T-cell (primary cell): ENCODE results near the gene MSRB2. TPM values are rescaled to one million over a fixed set of nuclear protein-coding genes. Genes with fewer than 3 reads are reported as not detected.
"Not testable (repeated sequence)": the region's sequence is repeated elsewhere in the genome, so short reads cannot be mapped to it uniquely, and the experiment has no call there.

Experiments
- ATAC-seq, 4 experiments: fragments of 200-7000 bp in 3 of 4; fragments of 150-1000 bp in 1 of 4; cut with Tn5 transposase; replicated peaks in 1 of 4; 1 replicate in 3 of 4; 2 replicates in 1 of 4; pipeline ENCODE4 v1.10.0; 2021; ENCODE audit warnings: moderate library complexity in 3 of 4, mild to moderate bottlenecking in 2 of 4, moderate number of reproducible peaks in 1 of 4
- CTCF ChIA-PET, 2 donors: fragments of 300-600 bp; sonication (Branson Sonifier 250); formaldehyde crosslinking; loops; one replicate each; lab custom pipeline; 2022; ENCODE audit warnings: antibody characterized with exemption in 2 of 2; lab: Charles Lee
- POLR2A ChIA-PET, 2 donors: fragments of 300-600 bp; sonication (Branson Sonifier 250); formaldehyde crosslinking; loops; one replicate each; lab custom pipeline; 2022; ENCODE audit warnings: antibody characterized with exemption in 2 of 2; lab: Charles Lee
- DNase-seq, 35 experiments: peaks; one replicate each; pipeline versions ENCODE4 v3.0.0 to v3.0.0-alpha.2; 2013 to 2023
- H3K27ac ChIP-seq: one replicate; pipeline ENCODE4 v1.5.1; 2013; ENCODE audit warnings: low read length
- H3K27me3 ChIP-seq, 2 experiments: replicated peaks in 1 of 2; 1 replicate in 1 of 2; 2 replicates in 1 of 2; pipeline versions ENCODE4 v1.6.1 to v1.7.0; 2013; ENCODE audit warnings: low read length in 1 of 2, mixed read lengths in 1 of 2; ENCODE audit not compliant: control insufficient read depth in 2 of 2, insufficient read depth in 2 of 2; ENCODE audit errors: extremely low read depth in 1 of 2
- H3K36me3 ChIP-seq, 2 donors: 1 replicate in 1 of 2; 2 replicates in 1 of 2; pipeline versions ENCODE4 v1.6.1 to v1.7.0; 2013; ENCODE audit warnings: low read length in 1 of 2; ENCODE audit not compliant: control insufficient read depth in 2 of 2, insufficient read depth in 1 of 2; ENCODE audit errors: extremely low read depth in 1 of 2
- H3K4me1 ChIP-seq, 2 experiments: 1 replicate in 1 of 2; 2 replicates in 1 of 2; pipeline versions ENCODE4 v1.6.1 to v1.7.0; 2013; ENCODE audit warnings: low read length in 2 of 2, mixed read lengths in 1 of 2; ENCODE audit not compliant: insufficient read depth in 2 of 2, control insufficient read depth in 1 of 2; ENCODE audit errors: extremely low read depth in 1 of 2
- H3K4me3 ChIP-seq, 2 donors: 1 replicate in 1 of 2; 2 replicates in 1 of 2; pipeline versions ENCODE4 v1.5.1 to v1.7.0; 2013; ENCODE audit warnings: mild to moderate bottlenecking in 2 of 2, low read length in 1 of 2, moderate library complexity in 1 of 2; ENCODE audit not compliant: control insufficient read depth in 1 of 2; ENCODE audit errors: extremely low read depth in 1 of 2
- H3K9me3 ChIP-seq: 2 replicates; pipeline ENCODE4 v1.7.0; 2013
- H3K27ac Mint-ChIP-seq, 2 donors: one replicate each; pipeline ENCODE4 v1.8.0; 2020 to 2021; ENCODE audit warnings: mild to moderate bottlenecking in 2 of 2, mixed read lengths in 2 of 2
- H3K27me3 Mint-ChIP-seq, 2 donors: one replicate each; pipeline ENCODE4 v1.8.0; 2021 to 2022; ENCODE audit warnings: mixed read lengths in 2 of 2
- H3K36me3 Mint-ChIP-seq: one replicate; pipeline ENCODE4 v1.8.0; 2021; ENCODE audit warnings: mixed read lengths
- H3K4me1 Mint-ChIP-seq, 3 donors: one replicate each; pipeline ENCODE4 v1.8.0; 2020 to 2022; ENCODE audit warnings: mixed read lengths in 3 of 3, mild to moderate bottlenecking in 1 of 3
- H3K4me3 Mint-ChIP-seq, 3 donors: one replicate each; pipeline ENCODE4 v1.8.0; 2020 to 2022; ENCODE audit warnings: mild to moderate bottlenecking in 3 of 3, mixed read lengths in 3 of 3, moderate library complexity in 3 of 3
- H3K9me3 Mint-ChIP-seq, 3 donors: one replicate each; pipeline ENCODE4 v1.8.0; 2020 to 2022; ENCODE audit warnings: mixed read lengths in 3 of 3
- WGBS: methylation state at CpG from one replicate; pipeline ENCODE4 v1.1.5; 2013; ENCODE audit warnings: missing lambda C conversion rate; ENCODE audit not compliant: insufficient coverage; 5-methylcytosine and 5-hydroxymethylcytosine counted together
- total RNA-seq, 35 experiments: library from RNA in 6 of 35; stranded (reverse) in 6 of 35; fragments of 120-200 nt in 1 of 35; gene quantifications; one replicate each; pipeline versions ENCODE4 v1.2.1 to v1.2.4 and lab custom pipeline; 2013 to 2026

Gene MSRB2
- total RNA-seq, 5 donors from 2014 or later (not counting 1 experiment from before 2014, with no cell fraction given): 3.3 to 4.6 (median 3.7) TPM

DNA sequence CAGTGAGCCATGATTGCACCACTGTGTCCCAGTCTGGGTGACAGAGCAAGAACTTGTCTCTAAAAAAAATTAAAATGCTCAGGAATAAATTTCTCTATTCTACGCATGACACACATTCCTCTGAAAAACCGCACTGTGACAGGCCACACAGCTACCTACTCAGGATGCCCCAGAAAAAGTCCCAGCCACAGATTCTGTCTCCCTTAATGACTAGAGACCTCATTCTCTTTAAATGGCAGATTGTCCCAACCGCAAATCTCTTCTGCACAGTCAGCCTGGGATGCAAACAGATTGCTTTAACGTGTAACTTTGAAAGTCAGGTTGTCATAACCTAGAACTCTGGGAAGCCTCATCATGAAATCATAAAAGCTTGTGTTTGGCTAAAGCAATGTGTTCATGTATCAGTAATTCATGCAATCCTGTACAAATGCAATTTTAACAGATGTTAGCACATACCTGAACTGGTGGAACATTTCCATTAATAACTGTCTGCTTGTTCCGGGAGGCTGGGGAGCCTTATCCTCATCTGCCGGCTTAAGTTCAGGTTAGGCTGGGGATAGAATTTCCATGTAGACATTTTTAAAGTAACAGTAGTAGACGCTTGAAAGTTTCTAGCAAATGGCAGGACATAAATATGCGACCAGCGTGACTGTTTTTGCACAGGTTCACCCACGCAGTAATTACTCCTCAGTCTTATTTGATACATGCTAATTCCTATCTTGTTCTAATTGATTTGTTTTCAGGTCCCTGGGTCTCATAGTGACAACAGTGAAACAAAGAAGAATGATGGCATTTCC is 26.2 kb upstream of the MSRB2 start:
- CTCF ChIA-PET: interaction anchor here in 1 of 2 donors (1.2 kb wide), 1 partner anchor 1076 kb away, joined by 4 read pairs; no protein-coding TSS in a partner anchor
- 65% methylated on average over 2 of the region's 10 CpGs for WGBS
- H3K4me3 ChIP-seq: no peak overlapping the region
- H3K9me3 ChIP-seq: no peaks in the 10 kb centered on the region
- ATAC-seq: no peak
- H3K9me3 Mint-ChIP-seq: no peaks in the 10 kb centered on the region
- H3K27ac Mint-ChIP-seq: no peak overlapping the region
- no peak for DNase-seq
- peaks cover 0 to 22% of the 10 kb centered on the region in 2 experiments for H3K27me3 ChIP-seq
- POLR2A ChIA-PET: no interaction called here
- H3K4me1 ChIP-seq: peaks cover 0 to 4% of the 10 kb centered on the region in 2 experiments
- H3K4me3 Mint-ChIP-seq: no peak overlapping the region
- no peaks in the 10 kb centered on the region for H3K36me3 ChIP-seq
- peaks cover 0 to 7% of the 10 kb centered on the region in 2 donors for H3K27me3 Mint-ChIP-seq
- H3K36me3 Mint-ChIP-seq: no peaks in the 10 kb centered on the region
- H3K4me1 Mint-ChIP-seq: peaks cover 2 to 7% (median 4%) of the 10 kb centered on the region in 3 donors
- no peak overlapping the region for H3K27ac ChIP-seq

DNA sequence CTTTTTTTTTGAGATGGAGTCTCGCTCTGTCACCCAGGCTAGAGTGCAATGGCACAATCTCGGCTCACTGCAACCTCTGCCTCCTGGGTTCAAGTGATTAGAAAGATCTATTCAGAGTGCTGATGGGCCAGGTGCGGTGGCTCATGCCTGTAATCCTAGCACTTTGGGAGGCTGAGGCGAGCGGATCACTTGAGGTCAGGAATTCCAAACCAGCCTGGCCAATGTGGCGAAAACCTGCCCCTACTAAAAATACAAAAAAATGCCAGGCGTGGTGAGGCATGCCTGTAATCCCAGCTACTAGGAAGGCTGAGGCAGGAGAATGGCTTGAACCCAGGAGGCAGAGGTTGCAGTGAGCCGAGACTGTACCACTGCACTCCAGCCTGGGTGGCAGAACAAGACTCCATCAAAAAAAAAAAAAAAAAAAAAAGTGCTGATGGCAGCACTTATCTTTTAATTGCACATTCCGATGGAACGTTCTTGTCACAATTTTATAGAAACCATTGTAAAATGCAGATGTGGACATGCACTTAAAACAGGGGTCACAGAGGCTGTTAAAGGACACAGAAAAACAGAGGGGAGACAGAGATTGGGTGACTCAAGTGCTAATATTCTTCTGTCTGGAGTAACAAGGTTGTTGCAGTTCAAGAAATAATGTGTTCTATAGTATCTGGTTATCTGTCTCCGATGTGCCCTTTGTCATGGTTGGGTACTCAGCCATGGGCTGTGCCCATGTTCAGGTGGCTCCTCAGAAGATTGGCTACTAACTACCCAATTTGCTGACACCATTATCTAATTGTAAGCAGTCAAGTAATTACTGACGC is 25.1 kb upstream of the MSRB2 start:
- DNase-seq, H3K4me3 ChIP-seq, H3K4me1 ChIP-seq, H3K9me3 ChIP-seq, H3K27me3 Mint-ChIP-seq, H3K36me3 ChIP-seq, H3K4me1 Mint-ChIP-seq, H3K4me3 Mint-ChIP-seq, H3K9me3 Mint-ChIP-seq, H3K27ac Mint-ChIP-seq, H3K36me3 Mint-ChIP-seq, ATAC-seq, CTCF ChIA-PET, H3K27ac ChIP-seq: not testable (repeated sequence)
- POLR2A ChIA-PET: interaction anchor here in 1 of 2 donors (0.6 kb wide), 1 partner anchor 22 kb away, joined by 4 read pairs; no protein-coding TSS in a partner anchor
- WGBS: 93% methylated on average over 9 of the region's 12 CpGs
- H3K27me3 ChIP-seq: peaks cover 0 to 22% of the 10 kb centered on the region in 2 experiments

DNA sequence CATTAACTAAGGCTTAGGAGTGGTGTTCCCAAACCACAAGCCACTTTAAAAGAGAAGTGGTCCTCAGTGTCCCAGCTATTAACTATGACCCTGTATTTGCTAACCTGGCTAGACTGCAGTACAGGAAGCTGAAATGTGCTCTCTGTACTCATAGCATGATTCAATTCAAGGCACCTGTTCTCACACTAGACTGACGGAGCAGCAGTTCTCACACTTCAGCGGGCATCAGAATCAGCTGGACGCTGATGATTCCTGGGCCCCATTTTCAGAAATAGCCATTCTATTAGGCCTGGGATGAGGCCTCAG is 24.5 kb upstream of the MSRB2 start:
- ATAC-seq (no peak), DNase-seq (no peak)
- WGBS: 79% methylated on average over 3 of the region's 3 CpGs
- Histone ChIP-seq H3K27ac (no peak overlapping the region), H3K4me1 (peaks cover 0 to 4% of the 10 kb centered on the region in 2 experiments), H3K9me3 (no peaks in the 10 kb centered on the region), H3K4me3 (no peak overlapping the region), H3K36me3 (no peaks in the 10 kb centered on the region), H3K27me3 (peaks cover 0 to 22% of the 10 kb centered on the region in 2 experiments)
- no peaks in the 10 kb centered on the region for H3K36me3 Mint-ChIP-seq
- no peaks in the 10 kb centered on the region for H3K9me3 Mint-ChIP-seq
- ChIA-PET CTCF (interaction anchor here in 1 of 2 donors (1.0 kb wide), 1 partner anchor 1078 kb away, joined by 3 read pairs; no protein-coding TSS in a partner anchor), POLR2A (no interaction called here)
- H3K4me1 Mint-ChIP-seq: peaks cover 2 to 7% (median 4%) of the 10 kb centered on the region in 3 donors
- H3K27ac Mint-ChIP-seq: no peak overlapping the region
- peaks cover 9 to 10% of the 10 kb centered on the region in 2 donors for H3K27me3 Mint-ChIP-seq
- H3K4me3 Mint-ChIP-seq: no peak overlapping the region

DNA sequence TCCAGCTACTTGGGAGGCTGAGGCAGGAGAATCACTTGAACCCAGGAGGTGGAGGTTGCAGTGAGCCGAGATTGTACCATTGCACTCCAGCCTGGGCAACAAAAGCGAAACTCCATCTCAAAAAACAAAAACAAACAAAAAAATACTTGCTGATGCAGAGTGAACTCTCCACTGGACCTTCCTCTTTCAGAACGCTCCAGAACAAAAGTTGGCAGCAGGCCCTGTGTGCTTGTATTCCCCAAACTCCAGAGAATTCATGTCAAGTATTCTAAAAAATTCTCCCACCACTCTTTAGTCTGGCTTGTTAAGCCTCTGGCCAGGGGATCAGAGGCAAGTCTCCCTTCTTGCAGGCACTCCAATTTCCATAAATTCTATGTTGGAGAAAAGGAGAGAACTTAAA is 22.8 kb upstream of the MSRB2 start:
- H3K9me3 Mint-ChIP-seq, H3K36me3 ChIP-seq, CTCF ChIA-PET, ATAC-seq, H3K4me3 ChIP-seq, DNase-seq, H3K4me1 ChIP-seq, H3K9me3 ChIP-seq, H3K27ac ChIP-seq, H3K4me1 Mint-ChIP-seq, H3K36me3 Mint-ChIP-seq, POLR2A ChIA-PET, H3K4me3 Mint-ChIP-seq, H3K27ac Mint-ChIP-seq: not testable (repeated sequence)
- peaks cover 0 to 24% of the 10 kb centered on the region in 2 experiments for H3K27me3 ChIP-seq
- peaks cover 14 to 17% of the 10 kb centered on the region in 2 donors for H3K27me3 Mint-ChIP-seq
- 84% methylated on average over 2 of the region's 3 CpGs for WGBS

DNA sequence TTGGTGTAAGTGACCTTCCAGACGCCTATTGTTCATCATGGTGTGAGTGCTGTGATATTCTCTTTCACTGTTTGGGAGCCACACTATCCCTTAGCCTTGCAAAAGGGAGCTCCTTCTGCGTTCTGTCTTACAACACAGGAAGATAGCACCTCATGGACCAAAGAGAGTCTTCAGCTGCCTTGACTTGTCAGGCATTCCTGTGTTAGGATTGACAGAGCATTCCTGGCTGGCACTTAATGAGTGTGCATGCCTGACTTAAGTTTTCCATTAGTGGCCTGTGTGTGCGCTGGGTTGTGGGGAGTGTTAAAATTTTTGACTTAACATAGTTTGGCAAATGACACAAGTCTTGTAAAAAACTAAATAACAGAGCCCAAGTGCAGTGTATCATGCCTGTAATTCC is 21.9 kb upstream of the MSRB2 start:
- Mint-ChIP-seq H3K4me1 (no peaks in the 10 kb centered on the region), H3K4me3 (no peak overlapping the region), H3K9me3 (no peaks in the 10 kb centered on the region), H3K36me3 (no peaks in the 10 kb centered on the region), H3K27me3 (peaks cover 13 to 14% of the 10 kb centered on the region in 2 donors), H3K27ac (no peak overlapping the region)
- Histone ChIP-seq H3K4me1 (no peaks in the 10 kb centered on the region), H3K36me3 (no peaks in the 10 kb centered on the region), H3K27me3 (peaks cover 0 to 17% of the 10 kb centered on the region in 2 experiments), H3K9me3 (no peaks in the 10 kb centered on the region), H3K4me3 (no peak overlapping the region), H3K27ac (no peak overlapping the region)
- ATAC-seq (no peak), DNase-seq (no peak)
- ChIA-PET CTCF (interaction anchor here (0.6 to 0.7 kb wide), 3 partner anchors 42 to 1576 kb away, joined by 3 to 5 read pairs (median 3); no protein-coding TSS in a partner anchor), POLR2A (no interaction called here)
- WGBS: 100% methylated on average over 1 of the region's 3 CpGs

DNA sequence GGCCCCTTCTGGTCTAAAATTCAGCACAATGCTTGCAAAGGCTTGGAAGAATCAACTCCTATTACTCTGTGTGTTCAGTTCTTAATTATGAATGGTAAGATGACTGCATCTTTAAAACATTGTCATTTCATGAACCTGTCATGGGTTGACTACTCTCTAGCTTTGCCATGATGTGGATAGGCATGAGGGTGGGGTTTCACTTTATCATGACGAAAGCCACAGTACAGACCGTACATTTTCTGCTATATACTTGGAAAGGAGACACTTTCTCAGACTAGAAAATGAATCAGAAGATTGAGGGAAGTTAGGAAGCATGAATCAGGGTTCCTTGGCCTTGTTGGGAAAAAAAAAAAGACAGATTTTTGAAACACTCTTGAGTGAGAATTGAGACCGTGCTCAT is 19.7 kb upstream of the MSRB2 start:
- H3K36me3 ChIP-seq: no peaks in the 10 kb centered on the region
- ATAC-seq (no peak), DNase-seq (no peak)
- H3K27me3 Mint-ChIP-seq: peaks cover 23 to 27% of the 10 kb centered on the region in 2 donors
- WGBS: 89% methylated on average over 1 of the region's 3 CpGs
- no peak overlapping the region for H3K4me3 Mint-ChIP-seq
- no peak overlapping the region for H3K4me3 ChIP-seq
- H3K27ac ChIP-seq: no peak overlapping the region
- H3K9me3 ChIP-seq: no peaks in the 10 kb centered on the region
- peaks cover 0 to 15% of the 10 kb centered on the region in 2 experiments for H3K27me3 ChIP-seq
- POLR2A ChIA-PET: no interaction called here
- CTCF ChIA-PET: no interaction called here
- H3K4me1 ChIP-seq: no peaks in the 10 kb centered on the region
- H3K4me1 Mint-ChIP-seq: no peaks in the 10 kb centered on the region
- no peak overlapping the region for H3K27ac Mint-ChIP-seq
- no peaks in the 10 kb centered on the region for H3K36me3 Mint-ChIP-seq
- H3K9me3 Mint-ChIP-seq: no peaks in the 10 kb centered on the region
